Endometrial microvascular endothelial cells (primary cell): ENCODE measurements around the gene TLK1. TPM values are rescaled to one million over a fixed set of nuclear protein-coding genes. Genes with fewer than 3 reads are reported as not detected.

ENCODE experiments used
- in situ Hi-C: cut with HindIII; loops from 2 replicates; pipeline ENCODE4 v1.10.0; 2017; ENCODE audit warnings: low sequenced_read_pairs, low pct_unique_long_range_greater_than_20kb; ENCODE audit errors: inconsistent ontology term
- total RNA-seq: library from RNA; depleted of rRNA; stranded (reverse); fragments of >200 nt; gene quantifications from one replicate; pipeline ENCODE4 v1.2.3, GENCODE V29; 2015; ENCODE audit errors: inconsistent ontology term

Gene TLK1
- total RNA-seq, 1 donor from 2014 or later, result 18.6 TPM

- in situ Hi-C loops, result loop anchor here (10.0 to 25.0 kb wide), 2 partner anchors 205 to 487 kb away; partner anchors contain the start of genes DCAF17 and METTL8
Observed at GRCh38 chr2:170950221-170950761, 210.4 kb downstream of the TLK1 start.

GRCh38 chr2:170949415-170949814, 211.3 kb downstream of the TLK1 start:
- in situ Hi-C loops, result no loop called here

DNA sequence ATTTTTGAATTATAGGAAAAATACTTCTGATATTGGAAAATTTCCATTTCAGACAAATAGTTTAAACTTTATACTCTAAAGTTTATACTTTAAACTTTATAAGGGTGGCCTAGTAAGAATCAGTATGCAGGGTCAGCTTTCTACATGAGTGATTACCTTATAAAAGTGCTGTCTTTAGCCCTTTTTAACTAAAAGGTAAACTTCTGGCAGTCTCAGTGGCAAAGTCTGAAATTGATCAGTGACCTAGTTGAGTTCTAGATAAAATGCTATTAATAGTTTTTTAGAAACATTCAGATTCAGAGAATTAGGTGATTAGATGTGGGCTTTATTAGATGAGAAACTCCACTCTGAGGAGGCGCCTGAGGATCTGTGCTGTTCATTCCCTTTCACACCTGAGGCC, 216.1 kb downstream of the TLK1 start:
- in situ Hi-C loops, result no loop called here

- in situ Hi-C loops, result no loop called here
Observed at GRCh38 chr2:170943596-170943995, 217.1 kb downstream of the TLK1 start.

DNA sequence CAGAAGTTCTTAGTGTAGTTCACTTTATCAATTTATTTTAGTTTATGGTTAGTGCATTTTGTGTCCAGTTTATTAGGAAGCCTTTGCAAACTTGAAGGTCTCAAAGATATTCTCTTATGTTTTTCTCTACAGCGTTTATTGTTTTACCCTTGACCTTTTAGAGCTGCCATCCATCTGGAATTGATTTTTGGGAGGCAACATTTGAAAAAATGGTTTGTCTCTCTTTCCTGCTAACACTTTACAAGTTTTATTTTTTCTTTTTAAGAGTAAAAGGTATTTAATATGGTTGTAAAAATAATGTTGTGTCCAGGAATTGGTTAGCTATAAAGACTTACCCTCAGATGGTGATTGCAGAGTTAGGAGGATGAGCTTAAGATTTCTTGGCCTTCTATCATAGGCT, 217.7 kb downstream of the TLK1 start:
- in situ Hi-C loops, result no loop called here

DNA sequence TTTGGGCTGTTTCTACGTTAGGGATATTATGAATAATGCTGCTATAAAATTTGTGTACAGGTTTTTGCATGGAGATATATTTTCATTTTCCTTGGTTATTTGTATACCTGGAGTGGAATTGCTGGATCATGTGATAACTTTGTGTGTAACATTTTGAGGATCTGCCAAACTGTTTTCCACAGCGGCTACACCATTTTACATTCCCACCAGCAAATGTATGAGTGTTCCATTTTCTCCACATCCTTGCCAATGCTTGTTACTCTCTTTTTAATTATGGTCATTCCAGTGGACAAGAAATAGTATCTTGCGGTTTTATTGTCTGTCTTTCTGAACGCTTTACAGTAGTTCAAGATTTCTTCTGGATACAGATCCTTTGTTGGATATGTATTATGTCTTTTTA, 218.1 kb downstream of the TLK1 start:
- in situ Hi-C loops, result no loop called here

Other genes with a start within 250 kb of the TLK1 start
- 82.4 TPM for gene GORASP2, start 231.6 kb downstream of the TLK1 start, total RNA-seq